ENCODE measurements around the gene PRM2.

Gene PRM2

DNA sequence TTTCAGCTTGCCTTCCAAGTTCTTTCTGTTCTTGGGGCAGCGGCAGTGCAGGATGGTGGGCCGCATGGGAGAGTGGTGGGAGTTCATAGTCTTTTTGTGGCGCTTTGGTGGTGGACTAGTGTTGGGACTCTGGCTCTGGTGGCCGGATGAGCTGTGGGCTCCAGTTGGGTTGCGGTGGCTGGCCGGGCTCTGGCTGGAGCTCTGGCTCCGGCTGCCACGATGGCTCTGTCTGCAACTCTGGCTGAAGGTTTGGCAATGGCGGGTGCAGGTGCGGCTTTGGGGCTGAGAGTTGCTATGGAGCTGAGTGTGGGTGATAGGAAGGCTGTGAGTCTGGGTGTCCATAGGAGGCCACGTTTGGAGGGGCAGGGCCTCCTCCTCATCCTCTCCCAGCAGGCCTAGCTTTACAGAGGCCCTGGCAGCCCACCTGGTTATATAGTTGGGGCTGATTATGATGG is 7.3 kb downstream of the PRM2 start, which contains the start of gene TNP2 (continued):
- no peak for TF ChIP-seq ZNF354C (tag by site-specific recombination; IDR thresholded peaks at IDR 0.05; ENCODE audit: borderline replicate concordance, low read depth)
- no peak for TF ChIP-seq ZNF521 (tag by site-specific recombination; IDR thresholded peaks at IDR 0.05)
- TF ChIP-seq GLI4 (tag by site-specific recombination; IDR thresholded peaks at IDR 0.05), result no peak
- no peak for TF ChIP-seq KLF16 (tag by site-specific recombination; IDR thresholded peaks at IDR 0.05)
- TF ChIP-seq RBAK (tag by site-specific recombination; IDR thresholded peaks at IDR 0.05), result no peak
- TF ChIP-seq ZBTB20 (tag by site-specific recombination; IDR thresholded peaks at IDR 0.05), result no peak
- TF ChIP-seq, protein P1, sequence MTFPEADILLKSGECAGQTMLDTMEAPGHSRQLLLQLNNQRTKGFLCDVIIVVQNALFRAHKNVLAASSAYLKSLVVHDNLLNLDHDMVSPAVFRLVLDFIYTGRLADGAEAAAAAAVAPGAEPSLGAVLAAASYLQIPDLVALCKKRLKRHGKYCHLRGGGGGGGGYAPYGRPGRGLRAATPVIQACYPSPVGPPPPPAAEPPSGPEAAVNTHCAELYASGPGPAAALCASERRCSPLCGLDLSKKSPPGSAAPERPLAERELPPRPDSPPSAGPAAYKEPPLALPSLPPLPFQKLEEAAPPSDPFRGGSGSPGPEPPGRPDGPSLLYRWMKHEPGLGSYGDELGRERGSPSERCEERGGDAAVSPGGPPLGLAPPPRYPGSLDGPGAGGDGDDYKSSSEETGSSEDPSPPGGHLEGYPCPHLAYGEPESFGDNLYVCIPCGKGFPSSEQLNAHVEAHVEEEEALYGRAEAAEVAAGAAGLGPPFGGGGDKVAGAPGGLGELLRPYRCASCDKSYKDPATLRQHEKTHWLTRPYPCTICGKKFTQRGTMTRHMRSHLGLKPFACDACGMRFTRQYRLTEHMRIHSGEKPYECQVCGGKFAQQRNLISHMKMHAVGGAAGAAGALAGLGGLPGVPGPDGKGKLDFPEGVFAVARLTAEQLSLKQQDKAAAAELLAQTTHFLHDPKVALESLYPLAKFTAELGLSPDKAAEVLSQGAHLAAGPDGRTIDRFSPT (tag by site-specific recombination; IDR thresholded peaks at IDR 0.05), result no peak
- no peak for TF ChIP-seq WT1 (tag by site-specific recombination; IDR thresholded peaks at IDR 0.05)
- TF ChIP-seq ATF2 (tag by site-specific recombination; IDR thresholded peaks at IDR 0.05; ENCODE audit: low read depth), result no peak
- TF ChIP-seq ZBTB10 (tag by site-specific recombination; IDR thresholded peaks at IDR 0.05), result no peak
- TF ChIP-seq ZNF37A (tag by site-specific recombination; IDR thresholded peaks at IDR 0.05), result no peak

- TF ChIP-seq ZNF610 (tag by site-specific recombination; IDR thresholded peaks at IDR 0.05; ENCODE audit: borderline replicate concordance) (no peak), ZNF830 (tag by site-specific recombination; IDR thresholded peaks at IDR 0.05; ENCODE audit: low read depth) (no peak)
- TF ChIP-seq, protein P2, sequence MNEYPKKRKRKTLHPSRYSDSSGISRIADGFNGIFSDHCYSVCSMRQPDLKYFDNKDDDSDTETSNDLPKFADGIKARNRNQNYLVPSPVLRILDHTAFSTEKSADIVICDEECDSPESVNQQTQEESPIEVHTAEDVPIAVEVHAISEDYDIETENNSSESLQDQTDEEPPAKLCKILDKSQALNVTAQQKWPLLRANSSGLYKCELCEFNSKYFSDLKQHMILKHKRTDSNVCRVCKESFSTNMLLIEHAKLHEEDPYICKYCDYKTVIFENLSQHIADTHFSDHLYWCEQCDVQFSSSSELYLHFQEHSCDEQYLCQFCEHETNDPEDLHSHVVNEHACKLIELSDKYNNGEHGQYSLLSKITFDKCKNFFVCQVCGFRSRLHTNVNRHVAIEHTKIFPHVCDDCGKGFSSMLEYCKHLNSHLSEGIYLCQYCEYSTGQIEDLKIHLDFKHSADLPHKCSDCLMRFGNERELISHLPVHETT (tag by site-specific recombination; IDR thresholded peaks at IDR 0.05), result no peak
- POLR2A ChIA-PET, result no interaction called here
- Histone ChIP-seq H3K4me1 (ENCODE audit: control insufficient read depth, insufficient read depth, low read length) (no peaks in the 10 kb centered on the region), H3K27ac (ENCODE audit: extremely low read depth, low read depth, low read length) (no peak overlapping the region), H3K9me3 (ENCODE audit: control insufficient read depth, insufficient read depth, low read depth, low read length) (no peaks in the 10 kb centered on the region), H3K36me3 (ENCODE audit: control insufficient read depth in 2 of 2, insufficient read depth in 1 of 2, low read length in 2 of 2) (no peaks in the 10 kb centered on the region), H3K4me3 (ENCODE audit: low read depth, low read length) (no peak overlapping the region)
- CTCF ChIA-PET, result no interaction called here
Observed at GRCh38 chr16:11265124-11265523, 11.2 kb downstream of the PRM2 start.

DNA sequence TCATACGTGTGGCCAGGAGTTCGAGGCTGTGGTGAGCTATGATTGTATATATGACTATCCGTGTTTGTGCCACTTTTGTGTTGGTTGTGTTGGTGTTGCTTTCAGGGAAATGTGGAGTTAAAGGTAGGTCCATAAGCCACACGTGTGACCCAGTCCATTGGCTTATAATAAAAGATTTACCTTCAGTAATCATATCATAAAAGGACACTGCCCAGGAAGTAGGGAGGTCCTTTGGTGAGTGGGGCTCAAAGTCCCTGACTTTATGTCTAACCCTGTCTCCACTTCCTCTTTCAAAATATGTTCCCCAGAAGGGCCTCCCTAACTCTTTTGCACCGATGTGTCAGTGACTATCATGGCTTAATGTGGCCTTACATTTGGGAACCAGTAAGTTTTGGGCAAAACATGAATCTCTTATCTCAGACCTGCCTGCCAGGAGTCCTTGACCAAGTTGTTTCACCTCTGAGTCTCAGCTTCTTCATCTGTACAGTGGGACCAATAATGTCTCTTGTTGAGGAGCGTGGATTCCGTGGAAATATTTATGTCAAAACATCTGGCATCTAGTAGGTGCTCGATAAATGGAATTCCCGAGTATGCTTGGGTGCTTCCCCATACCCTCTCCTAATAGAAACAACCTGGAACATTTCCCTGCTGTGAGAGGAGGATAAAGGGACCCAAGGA is 12.0 kb downstream of the PRM2 start:
- TF ChIP-seq ZSCAN23 (tag by site-specific recombination; IDR thresholded peaks at IDR 0.05) (no peak), KLF9 (tag by site-specific recombination; IDR thresholded peaks at IDR 0.05; ENCODE audit: low read depth) (no peak), ZNF350 (tag by site-specific recombination; IDR thresholded peaks at IDR 0.05) (no peak), ZNF514 (tag by site-specific recombination; IDR thresholded peaks at IDR 0.05) (no peak), ZSCAN16 (tag by site-specific recombination; IDR thresholded peaks at IDR 0.05) (no peak), ZNF549 (tag by site-specific recombination; IDR thresholded peaks at IDR 0.05) (no peak), ZNF548 (tag by site-specific recombination; IDR thresholded peaks at IDR 0.05) (no peak), ZNF629 (tag by site-specific recombination; IDR thresholded peaks at IDR 0.05) (no peak)
- Histone ChIP-seq H3K27ac (ENCODE audit: extremely low read depth, low read depth, low read length) (no peak overlapping the region), H3K36me3 (ENCODE audit: control insufficient read depth in 2 of 2, insufficient read depth in 1 of 2, low read length in 2 of 2) (no peaks in the 10 kb centered on the region), H3K9me3 (ENCODE audit: control insufficient read depth, insufficient read depth, low read depth, low read length) (no peaks in the 10 kb centered on the region), H3K4me1 (ENCODE audit: control insufficient read depth, insufficient read depth, low read length) (no peaks in the 10 kb centered on the region), H3K4me3 (ENCODE audit: low read depth, low read length) (no peak overlapping the region)
- CTCF ChIA-PET, result no interaction called here
- POLR2A ChIA-PET, result no interaction called here

Data from HEK293 (cell line).